ENCODE measurements around the gene TARBP1.

TARBP1 gene

GRCh38 chr1:234372011-234372757 is 106.8 kb downstream of the TARBP1 start:
- TF ChIP-seq CTCF (IDR thresholded peaks at IDR 0.05) = no peak

- no peak for TF ChIP-seq CTCF (IDR thresholded peaks at IDR 0.05)
Observed at GRCh38 chr1:234371414-234371813, 107.6 kb downstream of the TARBP1 start.

- no peak for TF ChIP-seq CTCF (IDR thresholded peaks at IDR 0.05)
Observed at GRCh38 chr1:234369784-234370183, 109.2 kb downstream of the TARBP1 start.

GRCh38 chr1:234369033-234369430 is 109.9 kb downstream of the TARBP1 start:
- TF ChIP-seq CTCF (IDR thresholded peaks at IDR 0.05) = no peak

GRCh38 chr1:234368320-234369032 is 110.5 kb downstream of the TARBP1 start:
- no peak for TF ChIP-seq CTCF (IDR thresholded peaks at IDR 0.05)

GRCh38 chr1:234362558-234362957 is 116.4 kb downstream of the TARBP1 start:
- TF ChIP-seq CTCF (IDR thresholded peaks at IDR 0.05) = no peak

GRCh38 chr1:234361102-234361603 is 117.8 kb downstream of the TARBP1 start:
- TF ChIP-seq CTCF (IDR thresholded peaks at IDR 0.05) = no peak
